Measurements from ENCODE around the gene PLEKHG4B.

DNA sequence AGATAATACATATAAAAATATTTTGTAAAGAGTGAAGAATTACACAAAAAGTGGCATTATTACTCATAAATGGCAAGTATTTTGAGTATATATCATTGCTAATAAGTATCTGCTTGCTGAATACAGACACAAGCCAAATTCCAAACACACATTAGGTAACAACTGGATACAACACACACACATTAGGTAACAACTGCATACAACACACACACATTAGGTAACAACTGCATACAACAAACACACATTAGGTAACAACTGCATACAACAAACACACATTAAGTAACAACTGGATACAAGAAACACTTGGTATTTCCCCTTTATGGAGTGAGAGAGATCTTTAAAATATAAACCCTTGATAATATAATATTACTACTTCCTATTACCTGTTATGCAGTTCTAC is 112.5 kb downstream of the PLEKHG4B start:
- no peak for TF ChIP-seq USF2 (IDR thresholded peaks at IDR 0.05; ENCODE audit: low read depth, low read length)
- TF ChIP-seq, protein P1, sequence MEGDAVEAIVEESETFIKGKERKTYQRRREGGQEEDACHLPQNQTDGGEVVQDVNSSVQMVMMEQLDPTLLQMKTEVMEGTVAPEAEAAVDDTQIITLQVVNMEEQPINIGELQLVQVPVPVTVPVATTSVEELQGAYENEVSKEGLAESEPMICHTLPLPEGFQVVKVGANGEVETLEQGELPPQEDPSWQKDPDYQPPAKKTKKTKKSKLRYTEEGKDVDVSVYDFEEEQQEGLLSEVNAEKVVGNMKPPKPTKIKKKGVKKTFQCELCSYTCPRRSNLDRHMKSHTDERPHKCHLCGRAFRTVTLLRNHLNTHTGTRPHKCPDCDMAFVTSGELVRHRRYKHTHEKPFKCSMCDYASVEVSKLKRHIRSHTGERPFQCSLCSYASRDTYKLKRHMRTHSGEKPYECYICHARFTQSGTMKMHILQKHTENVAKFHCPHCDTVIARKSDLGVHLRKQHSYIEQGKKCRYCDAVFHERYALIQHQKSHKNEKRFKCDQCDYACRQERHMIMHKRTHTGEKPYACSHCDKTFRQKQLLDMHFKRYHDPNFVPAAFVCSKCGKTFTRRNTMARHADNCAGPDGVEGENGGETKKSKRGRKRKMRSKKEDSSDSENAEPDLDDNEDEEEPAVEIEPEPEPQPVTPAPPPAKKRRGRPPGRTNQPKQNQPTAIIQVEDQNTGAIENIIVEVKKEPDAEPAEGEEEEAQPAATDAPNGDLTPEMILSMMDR (conservative IDR thresholded peaks at IDR 0.05; ENCODE audit: low read depth, low read length): no peak

All from IMR-90 (cell line).